Pulmonary artery endothelial cell (primary cell): ENCODE results near the gene HTATSF1. TPM values are rescaled to one million over a fixed set of nuclear protein-coding genes. Genes with fewer than 3 reads are reported as not detected.

Source experiments
- DNase-seq: peaks from one replicate; pipeline ENCODE4 v3.0.0-alpha.2; 2011; ENCODE audit warnings: low read depth, low spot score
- total RNA-seq: library from RNA; depleted of rRNA; stranded (reverse); fragments of >200 nt; gene quantifications from 2 replicates; pipeline ENCODE4 v1.2.3, GENCODE V29; 2014

The HTATSF1 gene
- total RNA-seq, 1 donor from 2014 or later: 31.7 TPM

DNA sequence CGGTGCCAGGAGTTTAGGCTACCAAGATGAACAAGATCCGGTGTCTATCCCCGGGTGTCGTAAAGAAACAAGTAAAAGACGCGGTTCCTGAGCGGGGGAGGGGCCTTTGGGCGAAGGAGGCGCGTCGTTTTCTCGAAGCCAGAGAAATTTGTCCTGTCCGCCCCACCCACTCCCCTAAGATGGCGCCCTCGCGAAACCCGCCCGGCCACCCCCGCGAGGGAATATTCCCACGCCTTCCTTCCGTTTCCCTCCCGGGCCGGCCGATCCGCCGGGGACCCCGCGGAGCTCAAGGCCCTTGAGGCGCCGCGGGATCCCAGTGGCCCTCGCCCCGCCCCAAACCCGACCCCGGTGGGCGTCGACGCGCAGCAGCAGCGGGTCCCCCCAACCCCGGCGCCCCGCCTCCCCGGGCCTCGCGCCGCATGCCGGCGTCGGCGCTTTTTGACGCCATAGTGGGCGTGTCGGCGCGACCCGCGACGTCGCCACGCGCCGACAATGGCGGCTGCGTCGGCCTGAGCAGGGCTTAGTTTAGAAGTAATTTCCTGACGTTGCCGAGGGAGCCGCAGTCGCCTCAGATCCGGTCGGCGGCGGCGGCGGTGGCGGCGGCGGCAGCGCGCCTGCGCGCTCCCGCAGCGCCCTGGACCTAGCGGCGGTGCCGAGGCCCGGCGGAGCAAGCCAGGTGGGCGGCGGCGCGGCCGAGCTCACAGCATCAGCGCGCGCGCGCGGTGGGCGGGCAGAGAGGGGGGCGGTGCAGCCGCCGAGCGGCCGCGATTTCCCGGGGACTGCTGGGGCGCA, 432 bp upstream of the HTATSF1 start:
- DNase-seq: peak; percentile 46

- no peak for DNase-seq
Measured at GRCh38 chrX:136519069-136519468, 21.7 kb downstream of the HTATSF1 start.

- no peak for DNase-seq
Measured at GRCh38 chrX:136523770-136524169, 26.4 kb downstream of the HTATSF1 start.

DNA sequence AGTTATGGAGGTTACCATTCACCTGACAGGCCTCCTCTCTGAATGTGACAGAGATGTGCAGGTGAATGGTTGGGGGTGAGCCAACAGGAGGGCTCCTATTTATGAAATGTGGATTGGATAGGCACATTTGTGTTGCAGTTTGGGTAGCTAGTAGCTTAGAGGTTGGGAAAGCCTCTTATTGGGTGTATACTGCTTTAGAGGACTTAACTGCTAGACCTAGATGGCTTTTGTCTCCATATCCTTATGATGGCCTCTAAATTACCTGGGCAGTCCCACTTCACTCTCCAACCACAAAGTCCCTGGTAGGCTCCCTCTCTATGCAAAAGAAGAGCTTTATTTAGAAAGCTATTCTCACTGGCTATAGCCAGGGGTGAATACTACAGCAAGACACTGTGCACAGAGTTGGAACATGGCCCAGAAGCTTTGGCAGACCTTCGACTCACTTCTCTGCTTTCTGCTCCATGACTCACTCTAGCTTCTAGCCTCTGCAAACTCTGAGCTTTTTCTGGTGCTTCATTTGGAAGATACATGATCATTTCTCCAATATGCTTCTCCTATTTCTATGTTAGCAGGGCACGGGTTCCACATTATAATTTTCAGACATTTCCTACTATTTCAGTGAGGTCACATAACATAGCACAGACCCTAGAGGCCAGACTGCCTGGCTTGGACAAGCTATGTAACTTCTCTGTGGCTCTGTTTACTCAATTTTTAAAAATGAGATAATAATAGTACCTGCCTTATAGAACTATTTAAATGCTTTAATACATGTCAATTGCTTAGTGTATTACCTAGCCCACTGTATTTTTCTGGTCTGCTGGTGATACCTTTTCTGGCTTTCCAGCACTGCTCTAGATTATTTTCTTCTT, 28.6 kb downstream of the HTATSF1 start:
- peak; percentile 7 for DNase-seq

DNA sequence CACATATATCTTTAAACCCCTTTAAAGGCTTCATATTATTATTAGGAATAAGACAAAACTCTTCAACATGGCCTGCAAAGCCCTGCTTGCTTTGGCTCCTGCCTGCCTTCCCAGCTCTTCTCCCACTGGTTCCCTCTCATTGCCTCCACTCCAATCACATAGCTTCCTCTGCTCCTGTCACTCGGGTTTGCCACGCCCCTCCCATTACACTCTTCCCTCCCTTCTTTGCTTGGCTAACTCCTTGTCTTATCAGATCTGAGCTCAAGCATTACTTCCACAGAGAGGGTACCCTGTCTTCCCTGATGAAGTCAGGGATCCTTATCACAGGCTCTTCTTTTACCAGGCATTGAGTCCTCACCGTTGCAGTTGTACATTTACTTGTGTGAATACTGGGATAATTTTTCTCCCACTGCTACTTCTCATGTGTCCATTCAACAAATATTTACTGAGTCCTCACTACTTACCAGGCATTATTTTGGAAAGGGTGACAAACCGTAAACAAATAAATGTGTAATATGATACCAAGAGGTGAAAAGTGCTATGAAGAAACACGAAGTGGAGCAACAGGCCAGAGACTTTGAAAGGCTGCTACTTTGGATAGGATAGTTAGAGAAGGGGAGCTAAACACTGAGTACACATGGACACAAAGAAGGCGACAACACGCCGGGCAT, 31.4 kb downstream of the HTATSF1 start:
- no peak for DNase-seq

DNA sequence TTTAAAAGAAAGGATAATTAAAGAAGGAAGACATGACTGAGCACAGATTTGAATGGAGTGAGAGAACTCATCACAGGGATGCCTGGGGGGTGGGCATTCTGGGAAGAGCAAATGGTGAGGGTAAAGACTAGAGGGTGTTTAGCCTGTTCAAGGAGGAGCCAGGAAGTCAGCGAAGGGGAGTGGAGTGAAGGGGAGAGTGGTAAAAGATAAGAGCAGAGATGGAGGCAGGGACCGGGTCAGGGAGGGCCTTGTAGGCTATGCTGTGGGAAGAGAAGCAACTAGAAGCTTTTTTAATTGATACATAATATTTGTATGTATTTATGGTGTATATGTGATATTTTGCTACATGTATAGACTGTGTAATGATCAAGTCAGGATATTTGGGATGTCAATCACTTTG, 32.4 kb downstream of the HTATSF1 start:
- no peak for DNase-seq

DNA sequence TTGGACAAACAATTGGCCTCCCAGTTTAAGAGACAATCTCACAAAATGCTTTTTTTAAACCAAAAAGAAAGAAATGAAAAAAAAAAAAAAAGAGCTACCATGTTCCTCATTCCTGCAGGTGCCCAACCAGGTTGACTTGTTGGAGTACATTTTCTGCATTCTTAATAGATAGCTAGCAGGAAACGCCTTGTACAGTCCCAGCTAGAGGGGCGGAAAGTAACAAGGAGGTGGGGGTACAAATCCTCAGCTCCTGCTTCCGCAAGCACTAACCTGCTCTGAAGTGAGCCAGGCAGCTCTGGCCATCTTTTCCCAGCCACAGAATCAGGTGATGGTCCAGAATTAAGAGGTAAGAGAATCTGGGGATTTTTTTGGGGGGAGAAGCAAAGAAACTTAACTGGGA, 34.6 kb downstream of the HTATSF1 start, which contains the start of gene VGLL1:
Gene VGLL1, plus strand, starts transcription at position 265 of the 400 bp plus-strand sequence. CDS start 3,806 bp downstream, outside the sequence.
- no peak for DNase-seq

- DNase-seq: no peak
Measured at GRCh38 chrX:136534131-136534530, 36.7 kb downstream of the HTATSF1 start.

DNA sequence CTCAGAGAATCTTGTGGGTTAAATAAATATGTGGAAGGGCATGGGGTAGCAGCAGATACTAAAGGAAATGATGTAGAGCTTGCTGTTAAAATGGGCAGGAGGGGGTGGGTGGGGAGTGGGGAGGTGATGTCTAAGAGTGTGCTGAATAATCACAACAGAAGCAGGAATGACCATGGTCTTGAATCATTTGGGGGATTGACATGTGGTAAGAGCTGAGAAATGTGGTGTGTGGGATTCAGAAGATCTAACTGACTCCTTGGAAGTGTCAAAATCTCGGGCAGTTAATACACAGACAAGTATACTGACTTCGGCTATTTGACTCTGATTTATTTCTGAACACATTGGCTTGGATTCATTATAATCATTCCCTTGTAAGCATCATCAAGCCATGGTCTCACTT, 41.4 kb downstream of the HTATSF1 start:
- DNase-seq: no peak

- DNase-seq: no peak
Measured at GRCh38 chrX:136540226-136540625, 42.8 kb downstream of the HTATSF1 start.

DNA sequence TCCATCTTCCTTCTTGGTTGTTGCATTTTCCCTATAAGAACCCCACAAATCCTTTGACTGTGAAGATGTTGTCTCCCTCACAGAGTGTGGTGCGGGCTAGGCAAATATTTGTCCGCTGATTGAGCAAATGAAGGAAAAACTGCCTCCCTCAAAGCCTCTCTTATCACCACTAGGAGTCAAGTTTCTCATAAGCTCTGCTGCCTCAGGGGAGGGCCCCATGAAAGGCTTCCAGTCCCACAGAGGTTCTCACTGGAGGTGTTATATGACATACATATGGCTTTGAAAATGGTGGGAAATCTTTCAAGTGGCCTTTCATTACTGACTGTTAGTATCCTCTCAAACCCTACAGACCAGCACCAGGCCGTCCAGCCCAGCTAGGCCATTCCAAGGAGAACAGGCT, 43.9 kb downstream of the HTATSF1 start:
- no peak for DNase-seq

- DNase-seq: no peak
Measured at GRCh38 chrX:136542281-136542680, 44.9 kb downstream of the HTATSF1 start.

GRCh38 chrX:136546371-136546781, 49.0 kb downstream of the HTATSF1 start:
- DNase-seq: no peak

- DNase-seq: no peak
Measured at GRCh38 chrX:136549226-136549625, 51.8 kb downstream of the HTATSF1 start.

GRCh38 chrX:136551410-136551809, 54.0 kb downstream of the HTATSF1 start:
- no peak for DNase-seq

DNA sequence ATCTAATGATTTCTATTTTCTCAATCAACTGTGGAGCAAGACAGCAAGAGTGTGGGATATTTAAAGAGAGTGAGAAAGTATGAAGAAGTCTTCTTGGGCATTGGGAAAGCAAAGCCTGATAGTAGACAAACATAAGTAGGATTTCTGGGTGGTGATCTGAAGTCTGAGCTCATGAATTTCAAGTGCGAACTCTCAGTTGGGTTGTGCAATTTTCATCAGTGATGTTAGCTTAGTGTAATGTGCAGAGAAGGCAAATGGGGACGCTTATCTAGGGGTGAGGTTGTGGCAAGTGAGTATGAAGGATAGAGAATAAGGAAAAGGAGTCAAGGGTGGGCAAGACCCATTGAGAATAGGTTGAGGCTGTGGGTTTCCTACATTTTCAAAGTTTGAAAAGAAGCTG, 58.3 kb downstream of the HTATSF1 start:
- DNase-seq: no peak

Other genes with a start within 250 kb of the HTATSF1 start
- 12.3 and 17.9 TPM in 2 replicates for gene MAP7D3, start 246.2 kb upstream of the HTATSF1 start, total RNA-seq
- not detected in 2 replicates for gene ADGRG4, start 196.6 kb upstream of the HTATSF1 start, total RNA-seq
- not detected in 2 replicates for gene BRS3, start 9.6 kb upstream of the HTATSF1 start, total RNA-seq
- not detected in 2 replicates for gene VGLL1, start 34.6 kb downstream of the HTATSF1 start, total RNA-seq
- gene CD40LG, start 150.6 kb downstream of the HTATSF1 start, total RNA-seq: not detected in 2 replicates